Cerebellar nuclear complex (tissue), 1 donor: ENCODE data around the gene BRME1.
A peak's percentile ranks its signal among the peaks of the same experiment; 100 is the strongest.
"Not testable (repeated sequence)": the region's sequence is repeated elsewhere in the genome, so short reads cannot be mapped to it uniquely, and the experiment has no call there.

Experiments
- DNase-seq, 2 experiments: peaks; one replicate each; lab custom pipeline; 2025; lab: John Stamatoyannopoulos, UW

Gene BRME1

GRCh38 chr19:13926010-13926409 is 20.1 kb upstream of the BRME1 start:
- DNase-seq: no peak

- DNase-seq: no peak
These were observed 17.5 kb upstream of the BRME1 start for GRCh38 chr19:13923194-13923987.

- DNase-seq: not testable (repeated sequence)
These were observed 16.2 kb upstream of the BRME1 start for GRCh38 chr19:13922118-13922517.

DNA sequence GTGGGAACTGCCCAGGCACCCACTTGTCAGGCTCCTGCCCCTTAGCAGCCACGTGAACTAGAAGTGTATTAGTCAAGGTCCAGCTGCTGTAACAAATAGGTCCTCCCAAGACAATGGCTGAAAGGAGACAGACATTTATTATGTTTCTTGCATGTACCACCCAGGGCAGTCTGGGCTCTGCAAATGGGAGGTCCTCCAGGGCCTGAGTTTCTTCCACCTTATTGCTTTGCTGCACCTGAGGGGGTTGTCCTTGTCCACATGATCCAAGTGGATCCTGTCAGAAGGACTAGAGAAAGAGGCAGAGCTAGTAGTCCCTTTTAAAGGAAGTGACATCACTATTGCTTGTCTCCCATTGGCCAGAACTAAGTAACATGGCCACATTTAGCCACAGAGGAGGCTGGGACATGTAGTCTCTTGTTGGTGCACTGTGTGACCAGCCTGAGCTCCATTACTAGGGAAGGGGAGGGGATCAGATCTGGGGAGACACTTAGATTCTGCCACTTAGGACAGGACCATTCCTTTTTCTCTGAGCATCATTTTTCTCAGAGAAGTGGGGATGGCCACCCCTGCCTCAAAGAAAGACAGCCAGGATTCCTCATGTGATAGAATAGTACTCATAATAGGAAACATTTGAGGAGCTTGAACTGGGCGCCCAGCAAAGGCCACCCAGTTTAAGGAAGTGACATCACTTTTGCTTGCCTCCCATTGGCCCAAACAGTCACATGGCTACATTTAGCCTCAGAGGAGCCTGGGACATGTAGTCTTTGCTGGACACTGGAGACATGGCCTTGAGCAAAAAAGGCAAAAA is 15.2 kb upstream of the BRME1 start:
- no peak for DNase-seq

DNA sequence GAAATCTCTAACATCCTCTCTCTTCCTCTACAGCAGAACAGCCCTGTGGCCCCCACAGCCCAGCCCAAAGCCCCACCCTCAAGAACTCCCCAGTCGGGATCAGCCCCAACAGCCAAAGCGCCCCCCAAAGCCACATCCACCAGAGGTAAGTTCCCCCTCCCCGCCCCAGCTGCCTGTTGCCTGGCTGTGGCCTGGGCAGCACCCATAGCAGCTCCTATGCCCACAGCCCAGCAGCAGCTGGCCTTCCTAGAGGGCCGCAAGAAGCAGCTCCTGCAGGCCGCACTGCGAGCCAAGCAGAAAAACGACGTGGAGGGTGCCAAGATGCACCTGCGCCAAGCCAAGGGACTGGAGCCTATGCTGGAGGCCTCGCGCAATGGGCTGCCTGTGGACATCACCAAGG is 14.6 kb upstream of the BRME1 start:
- DNase-seq: no peak

- no peak for DNase-seq
These were observed 13.0 kb upstream of the BRME1 start for GRCh38 chr19:13918726-13919411.

- no peak for DNase-seq
These were observed 12.0 kb upstream of the BRME1 start for GRCh38 chr19:13917888-13918406.

DNA sequence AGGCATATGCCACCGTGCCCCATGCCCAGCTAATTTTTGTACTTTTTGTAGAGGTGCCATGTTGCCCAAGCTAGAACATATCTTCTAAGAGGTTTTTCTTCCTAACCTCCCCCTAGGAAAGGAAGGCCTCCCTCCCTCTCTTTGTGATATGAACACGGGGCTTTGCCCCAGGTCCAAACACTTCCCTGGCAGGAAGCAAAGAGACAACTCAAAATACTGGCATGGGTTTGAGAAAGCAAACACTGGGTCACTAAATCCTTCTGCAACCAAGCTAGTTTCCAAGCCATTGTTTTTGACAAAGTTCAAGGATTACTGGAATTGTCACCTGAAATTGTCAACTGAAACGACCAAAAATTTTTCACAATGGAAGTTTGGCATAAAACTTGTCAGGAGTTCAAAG is 8.9 kb upstream of the BRME1 start:
- DNase-seq: no peak

- DNase-seq: no peak
These were observed 7.4 kb upstream of the BRME1 start for GRCh38 chr19:13913352-13913751.

DNA sequence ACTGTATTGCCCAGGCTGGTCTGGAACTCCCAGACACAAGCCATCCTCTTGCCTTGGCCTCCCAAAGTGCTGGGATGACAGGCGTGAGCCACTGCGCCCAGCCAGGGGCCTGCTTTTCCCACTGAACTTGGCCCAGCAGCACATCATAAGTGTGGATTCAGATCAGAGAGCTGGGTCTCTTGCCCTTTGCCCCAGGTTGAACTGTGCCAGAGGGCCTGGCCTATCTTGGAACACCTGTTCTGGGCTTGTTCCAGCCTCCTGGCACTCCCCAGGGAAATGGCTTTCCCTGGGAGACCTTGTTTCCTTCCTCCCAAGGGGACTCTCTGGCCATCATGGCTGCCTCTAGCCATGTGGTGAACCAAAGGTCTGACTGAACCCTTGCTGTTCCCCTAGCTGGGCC is 3.5 kb upstream of the BRME1 start:
- DNase-seq: no peak

DNA sequence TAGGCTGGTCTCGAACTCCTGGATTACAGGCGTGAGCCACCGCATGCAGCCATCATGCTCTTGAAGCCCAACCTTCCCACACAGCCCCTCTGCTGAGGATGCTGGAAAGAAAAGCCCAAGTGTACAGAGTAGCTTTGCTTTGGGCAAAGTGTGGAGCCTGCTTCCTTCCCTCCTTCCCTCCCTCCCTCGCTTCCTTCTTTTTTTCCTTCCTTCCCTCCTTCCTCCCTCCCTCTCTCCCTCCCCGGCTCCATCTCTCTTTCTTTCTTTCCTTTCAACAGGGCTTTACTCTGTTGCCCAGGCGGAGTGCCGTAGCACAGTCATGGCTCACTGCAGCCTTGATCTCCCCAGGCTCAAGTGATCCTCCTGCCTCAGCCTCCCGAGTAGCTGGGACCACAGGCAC is 2.8 kb upstream of the BRME1 start:
- DNase-seq: no peak

DNA sequence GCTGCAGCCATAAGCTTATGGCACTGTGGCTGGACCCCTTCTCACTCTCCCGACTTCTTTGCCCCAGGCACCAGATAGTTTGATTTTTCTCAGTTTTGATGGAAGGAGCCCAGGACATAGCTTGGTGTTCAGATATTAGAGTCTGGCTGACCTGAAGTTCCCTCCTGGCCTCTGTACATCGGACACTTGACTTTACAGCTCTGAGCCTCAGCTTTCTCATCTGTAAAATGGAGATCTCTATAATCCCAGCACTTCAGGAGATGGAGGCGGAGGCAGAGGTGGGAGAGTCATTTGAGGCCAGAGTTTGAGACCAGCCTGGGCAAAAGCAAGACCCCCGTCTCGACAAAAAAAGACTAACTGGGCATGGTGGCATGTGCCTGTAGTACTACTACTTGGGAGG is 993 bp upstream of the BRME1 start:
- DNase-seq: no peak

GRCh38 chr19:13906521-13906904 is 596 bp upstream of the BRME1 start:
- no peak for DNase-seq

- no peak for DNase-seq
These were observed 2.8 kb downstream of the BRME1 start for GRCh38 chr19:13902993-13903555.

GRCh38 chr19:13899912-13900584 is 5.9 kb downstream of the BRME1 start:
- no peak for DNase-seq

- DNase-seq: no peak
These were observed 6.5 kb downstream of the BRME1 start for GRCh38 chr19:13899393-13899792.

GRCh38 chr19:13896227-13896626 is 9.7 kb downstream of the BRME1 start:
- no peak for DNase-seq

DNA sequence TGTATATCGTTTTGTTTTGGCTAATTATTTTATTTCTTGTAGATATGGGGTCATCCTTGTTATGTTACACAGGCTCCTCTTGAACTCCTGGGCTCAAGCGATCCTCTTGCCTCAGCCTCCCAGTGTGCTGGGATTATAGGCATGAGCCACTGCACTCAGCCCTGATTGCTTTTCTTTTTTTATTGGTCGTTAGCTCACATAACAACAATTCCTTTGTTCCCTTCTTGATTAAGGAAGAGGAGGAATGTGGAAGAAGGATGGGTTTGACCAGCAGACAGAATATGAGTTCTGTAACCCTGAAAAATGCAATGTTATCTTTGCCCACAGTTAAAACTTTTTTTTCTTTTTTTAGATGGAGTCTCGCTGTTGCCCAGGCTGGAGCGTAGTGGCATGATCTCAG is 11.4 kb downstream of the BRME1 start:
- no peak for DNase-seq

DNA sequence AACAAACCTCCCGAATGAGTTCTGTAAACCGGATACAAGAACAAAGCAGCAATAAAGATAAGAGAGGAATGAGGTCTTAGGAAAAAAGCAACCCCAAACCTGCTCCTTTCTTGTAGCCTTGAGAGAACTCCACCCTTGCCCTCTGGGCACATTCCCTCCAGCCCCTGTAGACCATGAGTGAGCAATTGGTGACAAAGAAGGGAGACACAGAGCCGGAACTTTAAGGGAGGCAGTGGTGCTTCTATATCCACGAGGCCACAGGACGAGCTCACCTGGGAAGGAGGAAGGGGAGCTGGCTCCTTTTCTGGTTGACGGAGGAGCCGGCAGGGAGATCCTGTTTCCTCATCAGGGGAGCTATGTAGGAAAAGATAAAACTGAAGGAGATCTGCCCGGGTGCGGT is 13.0 kb downstream of the BRME1 start:
- DNase-seq: no peak

- DNase-seq: no peak
These were observed 15.8 kb downstream of the BRME1 start for GRCh38 chr19:13890136-13890535.

GRCh38 chr19:13888281-13888680 is 17.6 kb downstream of the BRME1 start:
- DNase-seq: peak in 1 of 2 experiments; percentile 10

- DNase-seq: no peak
These were observed 18.4 kb downstream of the BRME1 start for GRCh38 chr19:13887517-13887916.
